ENCODE data around the gene CDK15.

Gene CDK15

DNA sequence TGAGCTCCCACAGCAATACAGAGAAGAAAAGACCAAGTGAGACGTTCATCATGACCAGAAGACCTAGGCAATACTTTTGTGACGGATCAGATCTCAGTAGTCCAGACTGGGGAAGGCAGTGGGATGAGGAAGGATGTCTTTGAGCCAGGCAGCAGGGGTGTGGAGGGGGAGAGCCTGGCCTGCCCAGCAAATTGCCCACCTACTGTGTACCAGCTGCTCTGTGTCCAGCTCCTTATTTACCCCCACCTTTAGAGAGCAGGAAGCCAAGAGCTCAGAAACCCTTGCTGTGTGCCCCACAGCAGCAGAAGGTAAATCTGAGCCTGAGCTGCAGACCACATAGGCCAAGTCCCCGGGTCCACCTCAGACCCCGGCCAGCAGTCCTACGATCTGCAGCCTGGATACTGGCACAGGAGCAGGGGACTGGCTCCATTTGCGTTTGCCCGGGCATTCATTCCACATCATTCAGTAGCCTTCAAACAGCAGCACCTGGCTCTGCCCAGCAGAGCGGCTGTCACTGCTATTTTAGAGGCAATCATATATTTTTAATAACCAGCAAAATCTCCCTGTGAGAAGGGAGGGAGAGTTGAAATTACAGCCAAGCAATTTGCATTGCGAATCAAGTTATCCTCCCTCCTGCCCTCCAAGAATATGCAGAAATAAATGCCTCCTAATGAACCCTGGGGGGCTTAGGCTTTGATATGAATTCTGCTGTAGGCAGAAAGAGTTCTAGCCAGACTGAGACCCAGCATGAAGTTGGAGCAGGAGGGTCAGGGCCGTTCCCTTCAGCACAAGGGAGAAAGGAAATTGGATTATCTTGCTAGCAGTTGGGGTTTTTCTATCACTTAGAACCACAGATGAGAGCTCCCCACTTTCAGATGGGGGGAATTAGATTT is 117.3 kb downstream of the CDK15 start:
- Histone ChIP-seq H3K36me3 (ENCODE audit: control insufficient read depth, insufficient read depth, low read length) (no peaks in the 10 kb centered on the region), H3K4me2 (ENCODE audit: low read length) (no peak overlapping the region), H2BK5ac (ENCODE audit: low read length) (peak overlapping the region; percentile 76), H4K8ac (ENCODE audit: low read depth, low read length) (no peak overlapping the region), H3K27me3 (ENCODE audit: insufficient read depth, low read length, poor library complexity) (no peaks in the 10 kb centered on the region), H2BK120ac (ENCODE audit: low read depth, low read length) (peak overlapping the region; percentile 29), H4K5ac (ENCODE audit: low read length) (peak overlapping the region; percentile 2), H3K18ac (ENCODE audit: low read length) (peak overlapping the region; percentile 54), H3K9ac (ENCODE audit: low read length) (peak overlapping the region; percentile 10), H3K4me1 (ENCODE audit: control insufficient read depth, low read depth, low read length) (peaks cover 25% of the 10 kb centered on the region), H3K56ac (ENCODE audit: low read length) (peak overlapping the region; percentile 63), H2BK15ac (replicated peaks; ENCODE audit: low read depth) (no peak overlapping the region), H3K4me3 (ENCODE audit: low read length) (no peak overlapping the region), H3K27ac (ENCODE audit: low read depth, low read length) (peak overlapping the region; percentile 46), H3K4ac (ENCODE audit: low read depth, low read length) (peak overlapping the region; percentile 75), H3K23ac (ENCODE audit: low read length) (no peak overlapping the region), H3K79me1 (ENCODE audit: low read length) (no peaks in the 10 kb centered on the region), H2AK5ac (ENCODE audit: low read length) (peak overlapping the region; percentile 13), H3K79me2 (ENCODE audit: control insufficient read depth, insufficient read depth, low read length) (no peaks in the 10 kb centered on the region)
- WGBS (ENCODE audit: extremely low coverage, insufficient coverage, low lambda C conversion rate): no CpG with 5 or more reads among the region's 10 CpGs
- no peak for DNase-seq

DNA sequence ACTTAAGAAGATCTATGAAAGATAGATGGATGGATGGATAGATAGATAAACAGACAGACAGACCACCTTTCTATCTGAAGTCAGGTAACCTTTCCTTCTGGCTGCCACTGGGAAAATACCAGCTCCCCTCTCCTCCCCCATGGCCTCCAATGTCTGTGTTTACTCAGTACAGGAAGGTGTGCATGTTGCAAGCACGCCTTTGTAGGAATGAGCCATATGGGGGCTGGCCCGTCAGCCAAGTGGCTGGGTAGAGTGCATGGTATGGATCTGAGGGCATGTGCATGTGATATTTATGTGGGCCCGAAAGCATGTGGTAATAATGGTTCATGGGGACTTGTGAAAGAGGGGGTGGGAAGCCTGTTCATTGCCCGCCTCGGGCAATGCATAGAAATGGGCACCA is 118.1 kb downstream of the CDK15 start:
- no CpG with 5 or more reads among the region's 5 CpGs for WGBS (ENCODE audit: extremely low coverage, insufficient coverage, low lambda C conversion rate)
- Histone ChIP-seq H3K9ac (ENCODE audit: low read length) (no peak overlapping the region), H3K36me3 (ENCODE audit: control insufficient read depth, insufficient read depth, low read length) (no peaks in the 10 kb centered on the region), H3K27me3 (ENCODE audit: insufficient read depth, low read length, poor library complexity) (no peaks in the 10 kb centered on the region), H3K4me3 (ENCODE audit: low read length) (no peak overlapping the region), H4K5ac (ENCODE audit: low read length) (no peak overlapping the region), H4K8ac (ENCODE audit: low read depth, low read length) (no peak overlapping the region), H3K56ac (ENCODE audit: low read length) (peak overlapping the region; percentile 47), H3K79me2 (ENCODE audit: control insufficient read depth, insufficient read depth, low read length) (no peaks in the 10 kb centered on the region), H3K23ac (ENCODE audit: low read length) (no peak overlapping the region), H3K4me2 (ENCODE audit: low read length) (no peak overlapping the region), H3K79me1 (ENCODE audit: low read length) (no peaks in the 10 kb centered on the region), H3K18ac (ENCODE audit: low read length) (no peak overlapping the region), H2BK120ac (ENCODE audit: low read depth, low read length) (no peak overlapping the region), H3K4ac (ENCODE audit: low read depth, low read length) (no peak overlapping the region), H3K27ac (ENCODE audit: low read depth, low read length) (no peak overlapping the region), H2BK5ac (ENCODE audit: low read length) (peak overlapping the region; percentile 61), H2AK5ac (ENCODE audit: low read length) (peak overlapping the region; percentile 53), H3K4me1 (ENCODE audit: control insufficient read depth, low read depth, low read length) (peaks cover 29% of the 10 kb centered on the region), H2BK15ac (replicated peaks; ENCODE audit: low read depth) (no peak overlapping the region)
- DNase-seq: no peak

DNA sequence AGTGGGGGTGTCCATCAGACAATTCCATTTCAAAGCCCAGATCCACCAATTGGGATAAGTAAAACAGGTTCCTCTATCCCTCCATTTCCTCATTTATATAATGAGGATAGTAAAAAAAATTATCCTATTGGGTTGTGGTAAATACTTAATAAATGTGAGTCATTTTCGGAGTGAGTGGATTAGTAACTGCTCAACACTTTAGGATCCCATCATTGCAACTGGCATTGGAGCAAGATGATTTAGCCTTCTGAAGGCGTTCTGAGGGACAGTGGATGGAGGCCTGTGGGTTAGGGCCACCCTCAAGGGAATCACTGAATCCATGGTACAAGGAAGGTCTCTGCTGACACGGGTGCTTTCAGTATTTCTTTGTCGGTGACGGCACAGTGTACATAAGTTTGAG is 118.7 kb downstream of the CDK15 start:
- no peak for DNase-seq
- Histone ChIP-seq H3K79me1 (ENCODE audit: low read length) (no peaks in the 10 kb centered on the region), H3K27ac (ENCODE audit: low read depth, low read length) (no peak overlapping the region), H3K4me2 (ENCODE audit: low read length) (no peak overlapping the region), H3K27me3 (ENCODE audit: insufficient read depth, low read length, poor library complexity) (no peaks in the 10 kb centered on the region), H3K23ac (ENCODE audit: low read length) (no peak overlapping the region), H4K5ac (ENCODE audit: low read length) (no peak overlapping the region), H3K18ac (ENCODE audit: low read length) (no peak overlapping the region), H2AK5ac (ENCODE audit: low read length) (peak overlapping the region; percentile 87), H2BK120ac (ENCODE audit: low read depth, low read length) (no peak overlapping the region), H2BK5ac (ENCODE audit: low read length) (peak overlapping the region; percentile 47), H3K79me2 (ENCODE audit: control insufficient read depth, insufficient read depth, low read length) (no peaks in the 10 kb centered on the region), H2BK15ac (replicated peaks; ENCODE audit: low read depth) (no peak overlapping the region), H3K4ac (ENCODE audit: low read depth, low read length) (no peak overlapping the region), H3K4me3 (ENCODE audit: low read length) (no peak overlapping the region), H3K56ac (ENCODE audit: low read length) (no peak overlapping the region), H3K9ac (ENCODE audit: low read length) (no peak overlapping the region), H3K4me1 (ENCODE audit: control insufficient read depth, low read depth, low read length) (peaks cover 33% of the 10 kb centered on the region), H4K8ac (ENCODE audit: low read depth, low read length) (no peak overlapping the region), H3K36me3 (ENCODE audit: control insufficient read depth, insufficient read depth, low read length) (no peaks in the 10 kb centered on the region)
- WGBS (ENCODE audit: extremely low coverage, insufficient coverage, low lambda C conversion rate): no CpG with 5 or more reads among the region's 5 CpGs

DNA sequence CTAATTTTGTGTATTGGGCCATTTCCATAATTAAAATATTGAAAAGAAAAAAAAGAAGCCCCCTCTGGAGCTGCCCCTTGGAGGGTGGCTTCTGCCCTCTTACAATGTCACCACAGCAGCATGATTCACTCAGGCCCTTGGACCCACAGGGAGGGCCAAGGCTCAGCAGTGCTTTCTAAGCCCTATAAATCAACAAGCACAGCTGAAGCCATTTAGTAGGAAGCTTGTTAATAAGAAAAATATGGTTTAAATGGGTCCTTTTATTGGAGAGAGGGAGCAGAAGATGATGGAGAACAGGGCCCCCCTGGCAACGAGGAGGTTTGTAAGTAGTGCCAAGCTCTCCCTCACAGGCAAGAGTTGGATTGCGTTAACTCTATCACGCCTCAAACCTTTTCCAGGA is 119.7 kb downstream of the CDK15 start:
- Histone ChIP-seq H4K5ac (ENCODE audit: low read length) (no peak overlapping the region), H3K9ac (ENCODE audit: low read length) (no peak overlapping the region), H4K8ac (ENCODE audit: low read depth, low read length) (no peak overlapping the region), H3K27ac (ENCODE audit: low read depth, low read length) (no peak overlapping the region), H2BK15ac (replicated peaks; ENCODE audit: low read depth) (no peak overlapping the region), H3K4me2 (ENCODE audit: low read length) (no peak overlapping the region), H2BK120ac (ENCODE audit: low read depth, low read length) (no peak overlapping the region), H3K36me3 (ENCODE audit: control insufficient read depth, insufficient read depth, low read length) (no peaks in the 10 kb centered on the region), H3K4me1 (ENCODE audit: control insufficient read depth, low read depth, low read length) (peaks cover 39% of the 10 kb centered on the region), H3K79me2 (ENCODE audit: control insufficient read depth, insufficient read depth, low read length) (no peaks in the 10 kb centered on the region), H3K4ac (ENCODE audit: low read depth, low read length) (no peak overlapping the region), H3K56ac (ENCODE audit: low read length) (no peak overlapping the region), H2AK5ac (ENCODE audit: low read length) (no peak overlapping the region), H3K79me1 (ENCODE audit: low read length) (no peaks in the 10 kb centered on the region), H3K23ac (ENCODE audit: low read length) (no peak overlapping the region), H2BK5ac (ENCODE audit: low read length) (no peak overlapping the region), H3K27me3 (ENCODE audit: insufficient read depth, low read length, poor library complexity) (no peaks in the 10 kb centered on the region), H3K4me3 (ENCODE audit: low read length) (no peak overlapping the region), H3K18ac (ENCODE audit: low read length) (peak overlapping the region; percentile 46)
- DNase-seq: no peak
- no CpG with 5 or more reads among the region's 3 CpGs for WGBS (ENCODE audit: extremely low coverage, insufficient coverage, low lambda C conversion rate)

DNA sequence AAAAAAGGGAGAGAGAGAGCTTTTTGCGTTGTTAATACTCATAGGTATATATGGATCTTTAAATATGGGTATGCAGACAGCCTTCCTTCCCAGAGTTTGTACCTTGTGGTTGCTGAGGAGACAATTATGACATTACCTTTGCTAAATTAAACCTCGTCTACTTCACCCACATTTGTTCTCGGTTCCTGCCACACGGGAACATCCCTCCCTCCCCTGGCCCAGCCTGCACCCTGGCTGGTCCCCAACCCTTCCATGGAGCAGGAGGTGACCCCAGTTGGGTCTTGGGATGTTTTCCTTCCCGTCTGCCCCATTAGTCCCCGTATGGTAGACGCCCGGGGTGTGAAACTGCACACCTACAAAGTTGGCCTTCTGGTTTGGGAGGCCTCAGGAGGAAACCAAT is 122.0 kb downstream of the CDK15 start:
- Histone ChIP-seq H3K18ac (ENCODE audit: low read length) (no peak overlapping the region), H3K36me3 (ENCODE audit: control insufficient read depth, insufficient read depth, low read length) (no peaks in the 10 kb centered on the region), H3K4me1 (ENCODE audit: control insufficient read depth, low read depth, low read length) (peaks cover 39% of the 10 kb centered on the region), H3K4me2 (ENCODE audit: low read length) (no peak overlapping the region), H4K5ac (ENCODE audit: low read length) (peak overlapping the region; percentile 8), H2BK120ac (ENCODE audit: low read depth, low read length) (peak overlapping the region; percentile 16), H3K27ac (ENCODE audit: low read depth, low read length) (no peak overlapping the region), H2AK5ac (ENCODE audit: low read length) (peak overlapping the region; percentile 60), H4K8ac (ENCODE audit: low read depth, low read length) (no peak overlapping the region), H3K4me3 (ENCODE audit: low read length) (no peak overlapping the region), H3K79me1 (ENCODE audit: low read length) (no peaks in the 10 kb centered on the region), H3K9ac (ENCODE audit: low read length) (no peak overlapping the region), H3K23ac (ENCODE audit: low read length) (no peak overlapping the region), H2BK5ac (ENCODE audit: low read length) (peak overlapping the region; percentile 83), H3K27me3 (ENCODE audit: insufficient read depth, low read length, poor library complexity) (no peaks in the 10 kb centered on the region), H3K56ac (ENCODE audit: low read length) (peak overlapping the region; percentile 38), H3K79me2 (ENCODE audit: control insufficient read depth, insufficient read depth, low read length) (no peaks in the 10 kb centered on the region), H3K4ac (ENCODE audit: low read depth, low read length) (no peak overlapping the region), H2BK15ac (replicated peaks; ENCODE audit: low read depth) (no peak overlapping the region)
- WGBS (ENCODE audit: extremely low coverage, insufficient coverage, low lambda C conversion rate): no CpG with 5 or more reads among the region's 8 CpGs
- no peak for DNase-seq
